ENCODE data around the gene REC114. TPM values are rescaled to one million over a fixed set of nuclear protein-coding genes. Genes with fewer than 3 reads are reported as not detected.

Gene REC114
- total and polyA plus RNA-seq, 2 of the 8 experiments (the other 6 are each of a cell fraction or from before 2014, with no cell fraction given): 0.12 TPM; not detected in 1

DNA sequence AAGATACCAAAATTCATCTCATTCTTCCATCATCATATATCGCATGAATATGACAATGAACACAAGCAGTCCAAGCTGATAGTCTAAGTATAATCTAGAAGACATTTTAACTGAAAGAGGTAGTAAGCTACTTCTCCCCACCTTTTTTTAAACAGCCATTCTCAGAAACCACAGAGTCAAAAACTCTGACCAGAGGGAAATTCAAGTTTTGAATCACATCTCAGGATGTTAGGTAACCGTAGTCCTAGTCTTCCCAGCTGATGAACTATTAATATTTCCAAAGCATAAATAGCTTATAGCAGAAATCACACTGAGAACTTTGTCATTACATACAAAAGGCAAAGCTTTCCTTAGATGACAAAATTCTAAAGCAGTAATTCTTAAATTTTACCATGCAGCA is 164.4 kb downstream of the REC114 start (continued):
- TF ChIP-seq EP300 (IDR thresholded peaks at IDR 0.05; ENCODE audit: borderline replicate concordance in 1 of 2, low read depth in 2 of 2, low read length in 2 of 2): no peak
- no peak for TF ChIP-seq POLR2A (IDR thresholded peaks at IDR 0.05; ENCODE audit: control extremely low read depth in 1 of 2, low read depth in 2 of 2, low read length in 2 of 2)
- TF ChIP-seq MAFK (IDR thresholded peaks at IDR 0.05; ENCODE audit: low read depth, low read length): no peak
- TF ChIP-seq CHD2 (IDR thresholded peaks at IDR 0.05; ENCODE audit: low read length): no peak
- no peak for TF ChIP-seq JUND (IDR thresholded peaks at IDR 0.05; ENCODE audit: low read length)
